C4-2B (cell line): ENCODE results near the gene RASSF5.

Experiments
- CTCF ChIP-seq: fragments of 450-650 bp; conservative IDR thresholded peaks from 2 replicates; pipeline ENCODE4 v1.5.1; 2017; ENCODE audit warnings: mild to moderate bottlenecking
- ZFX ChIP-seq: fragments of 450-650 bp; IDR thresholded peaks from 2 replicates; pipeline ENCODE4 v1.6.1; 2017

GRCh38 chr1:206575165-206575893 lies 68.0 kb downstream of the RASSF5 start:
- TF ChIP-seq CTCF (no peak), ZFX (no peak)
